LHCN-M2 (cell line): ENCODE measurements around the gene STON2. TPM values are rescaled to one million over a fixed set of nuclear protein-coding genes. Genes with fewer than 3 reads are reported as not detected.

Experiments used
- DNase-seq: peaks from one replicate; pipeline ENCODE4 v3.0.0-alpha.2; 2012; ENCODE audit warnings: low read depth
- total RNA-seq: library from RNA; depleted of rRNA; stranded (reverse); fragments of >200 nt; gene quantifications from 2 replicates; pipeline ENCODE4 v1.2.3, GENCODE V29; 2014

The STON2 gene
- total RNA-seq, 1 experiment from 2014 or later = 44.5 TPM

DNA sequence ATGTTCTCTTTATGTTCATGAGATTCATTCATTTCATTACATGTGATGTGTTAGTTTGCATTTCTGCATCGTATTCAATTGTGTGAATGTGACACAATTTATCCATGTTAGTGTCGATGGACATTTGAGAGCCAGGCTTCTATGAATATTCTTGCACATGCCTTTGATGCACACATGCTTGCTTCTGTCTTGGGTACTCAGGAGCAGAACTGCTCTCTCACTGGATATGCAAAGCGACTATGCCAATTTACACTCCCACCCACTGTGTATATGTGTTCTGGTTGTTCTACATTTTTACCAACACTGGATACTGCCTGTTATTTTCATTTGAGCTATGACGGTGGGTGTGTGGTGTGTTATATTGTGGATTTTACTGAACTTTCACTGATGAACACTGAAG, 95.1 kb downstream of the STON2 start:
- no peak for DNase-seq

DNA sequence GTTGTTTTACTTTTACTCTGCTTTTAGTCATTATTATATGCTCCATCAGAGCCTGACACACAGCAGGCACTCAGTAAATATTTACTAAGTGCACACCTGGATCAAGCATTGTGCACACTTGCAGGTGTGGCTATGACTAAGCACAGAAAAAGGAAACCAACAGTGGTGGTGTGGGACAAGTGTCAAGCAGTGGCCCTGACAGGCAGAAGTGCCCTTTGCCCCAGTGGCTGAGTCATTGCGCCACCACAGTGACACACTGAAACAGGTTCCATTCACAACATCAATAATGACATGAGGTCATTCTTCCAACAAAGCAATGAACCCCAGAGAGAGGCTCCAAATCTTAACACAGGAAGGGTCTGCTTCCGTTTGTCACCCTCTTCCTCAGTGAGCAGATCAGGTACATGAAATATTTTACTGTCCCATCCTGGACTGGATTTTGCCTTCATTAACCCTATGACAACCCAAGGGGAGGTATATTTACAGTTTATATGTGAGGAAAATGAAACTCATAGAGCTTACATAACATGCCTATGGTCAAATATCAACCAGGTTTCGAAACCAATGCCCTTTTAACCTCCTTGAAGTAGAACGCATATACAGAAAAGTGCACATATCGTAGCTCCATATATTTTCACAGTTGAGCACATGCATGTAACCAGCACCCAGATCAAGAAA, 96.7 kb downstream of the STON2 start:
- peak; percentile 20 for DNase-seq

GRCh38 chr14:81302638-81303037, 97.5 kb downstream of the STON2 start:
- DNase-seq = no peak

DNA sequence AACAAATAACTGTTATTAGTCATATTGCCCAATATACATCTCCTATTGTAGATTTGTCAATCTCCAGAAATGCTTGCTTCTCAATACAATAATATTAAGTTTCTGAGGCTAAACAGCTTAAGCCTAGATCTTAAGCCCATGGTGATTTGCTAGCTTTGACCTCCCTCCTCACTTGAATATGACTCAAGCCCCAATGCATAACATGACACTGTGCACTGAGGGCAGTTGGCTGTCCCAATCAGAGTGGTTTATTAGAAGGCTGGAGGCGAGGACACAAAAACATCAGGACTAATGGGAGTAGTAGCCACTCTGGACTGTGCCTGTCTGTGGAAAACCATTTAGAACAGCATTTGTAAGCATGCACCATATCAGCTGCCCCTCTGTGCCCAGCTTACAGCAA, 98.3 kb downstream of the STON2 start:
- peak; percentile 22 for DNase-seq

- DNase-seq = no peak
Observed at GRCh38 chr14:81301371-81301770, 98.8 kb downstream of the STON2 start.

- DNase-seq = peak; percentile 31
Observed at GRCh38 chr14:81298911-81299310, 101.2 kb downstream of the STON2 start.

- DNase-seq = no peak
Observed at GRCh38 chr14:81298122-81298521, 102.0 kb downstream of the STON2 start.

- no peak for DNase-seq
Observed at GRCh38 chr14:81295958-81296923, 103.9 kb downstream of the STON2 start.

- DNase-seq = no peak
Observed at GRCh38 chr14:81289516-81289915, 110.6 kb downstream of the STON2 start.

- DNase-seq = no peak
Observed at GRCh38 chr14:81286574-81287370, 113.4 kb downstream of the STON2 start.

GRCh38 chr14:81285245-81285644, 114.9 kb downstream of the STON2 start:
- no peak for DNase-seq

- DNase-seq = no peak
Observed at GRCh38 chr14:81281332-81281731, 118.8 kb downstream of the STON2 start.

DNA sequence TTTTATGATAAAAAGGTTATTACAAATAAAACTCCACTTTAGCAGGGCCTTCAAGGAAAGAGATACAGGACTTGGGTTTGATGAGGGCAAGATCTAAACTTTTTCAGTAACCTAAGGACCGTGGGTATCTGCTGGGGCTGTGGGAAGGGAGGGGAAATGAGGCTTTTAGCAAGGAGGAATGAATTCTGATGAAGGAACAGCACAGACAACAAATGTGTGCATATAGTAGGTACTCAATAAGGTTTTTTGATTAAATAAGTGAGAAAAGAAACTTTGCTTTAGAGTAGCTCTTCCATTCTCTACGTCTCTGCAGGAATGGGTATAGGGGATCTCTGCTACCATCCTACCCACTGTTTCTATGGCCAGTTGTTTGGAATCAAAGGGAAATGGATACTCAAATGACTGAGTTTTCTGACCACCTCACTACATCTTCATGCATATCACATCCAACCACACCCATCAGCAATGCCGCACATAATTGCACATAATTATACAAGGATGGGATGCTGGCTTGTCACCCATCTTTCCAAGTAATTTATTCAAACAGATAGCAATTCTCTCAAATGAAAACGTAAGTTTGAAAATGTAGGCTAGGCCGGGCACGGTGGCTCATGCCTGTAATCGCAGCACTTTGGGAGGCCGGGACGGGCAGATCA, 119.9 kb downstream of the STON2 start:
- DNase-seq = no peak

DNA sequence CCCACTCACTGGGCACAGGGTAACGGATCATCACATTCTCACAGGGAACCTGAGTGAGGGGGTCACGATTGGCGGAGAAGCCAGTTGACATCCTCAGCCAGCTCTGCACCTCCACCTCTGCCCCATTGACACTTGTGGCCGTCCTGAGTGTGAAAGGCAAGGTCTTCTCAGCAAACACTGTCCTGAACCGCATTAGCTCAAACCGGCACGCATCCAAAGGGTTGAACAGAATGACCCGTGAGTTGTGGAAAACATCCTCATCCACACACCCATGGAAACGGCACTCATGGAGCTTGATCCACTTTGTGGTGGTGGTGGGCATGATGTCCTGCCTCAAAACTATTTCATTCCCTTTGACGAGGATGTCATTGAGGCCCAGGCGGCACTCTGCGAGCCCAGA, 123.0 kb downstream of the STON2 start:
- no peak for DNase-seq

- no peak for DNase-seq
Observed at GRCh38 chr14:81276073-81277069, 123.8 kb downstream of the STON2 start.

GRCh38 chr14:81275305-81276072, 124.6 kb downstream of the STON2 start:
- no peak for DNase-seq

GRCh38 chr14:81273961-81274575, 126.1 kb downstream of the STON2 start:
- no peak for DNase-seq

DNA sequence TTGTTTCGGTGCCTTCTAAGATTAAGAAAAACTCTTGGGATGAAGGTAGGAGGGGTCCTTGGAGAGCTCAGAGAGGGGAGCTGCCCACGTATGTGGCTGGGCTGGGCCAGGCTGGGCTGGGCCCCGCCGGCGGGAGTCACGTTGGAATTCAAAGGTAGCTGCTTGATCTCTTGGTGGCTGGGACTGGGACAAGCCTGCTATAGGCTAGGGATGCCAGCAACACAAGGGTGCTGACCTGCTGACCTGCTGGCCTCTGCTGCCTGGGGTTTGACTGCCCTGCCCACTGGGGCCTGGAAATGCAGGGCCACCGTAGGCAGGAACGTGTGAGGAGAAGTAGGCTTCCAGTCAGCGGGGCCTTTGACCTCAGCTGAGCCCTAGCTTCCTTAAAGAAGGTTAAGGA, 126.6 kb downstream of the STON2 start:
- DNase-seq = no peak

- no peak for DNase-seq
Observed at GRCh38 chr14:81272317-81272716, 127.8 kb downstream of the STON2 start.
